KMS-11 (cell line): ENCODE data around the gene ADH6.

Source experiments
- H2AFZ ChIP-seq: fragments of 200-600 bp; sonication (generic); 2 replicates; pipeline ENCODE4 v1.6.1; 2016; ENCODE audit warnings: antibody characterized with exemption, mixed run types, low read depth
- H3K27ac ChIP-seq: fragments of 200-600 bp; sonication (generic); 2 replicates; pipeline ENCODE4 v1.6.1; 2016; ENCODE audit warnings: mild to moderate bottlenecking, mixed run types
- H3K27me3 ChIP-seq: fragments of 200-600 bp; sonication (generic); 2 replicates; pipeline ENCODE4 v1.6.1; 2017; ENCODE audit warnings: mild to moderate bottlenecking, low read depth, mixed run types, moderate library complexity; ENCODE audit not compliant: insufficient read depth
- H3K36me3 ChIP-seq: fragments of 200-600 bp; sonication (generic); 2 replicates; pipeline ENCODE4 v1.6.1; 2017; ENCODE audit warnings: mild to moderate bottlenecking, mixed run types; ENCODE audit not compliant: insufficient read depth
- H3K4me1 ChIP-seq: fragments of 200-600 bp; sonication (generic); 2 replicates; pipeline ENCODE4 v1.6.1; 2016; ENCODE audit warnings: mild to moderate bottlenecking, low read depth, mixed run types; ENCODE audit not compliant: poor library complexity, severe bottlenecking
- H3K4me2 ChIP-seq: fragments of 200-600 bp; sonication (generic); 2 replicates; pipeline ENCODE4 v1.7.0; 2016; ENCODE audit warnings: mild to moderate bottlenecking, mixed run types
- H3K4me3 ChIP-seq: fragments of 200-600 bp; sonication (generic); IDR thresholded peaks from 2 replicates; pipeline ENCODE4 v1.6.1; 2017; ENCODE audit warnings: low read depth, low read length, mixed read lengths; ENCODE audit not compliant: insufficient read depth
- H3K79me2 ChIP-seq: fragments of 200-600 bp; sonication (generic); 2 replicates; pipeline ENCODE4 v1.6.1; 2016; ENCODE audit warnings: low read depth, mixed run types; ENCODE audit not compliant: insufficient read depth
- H3K9ac ChIP-seq: fragments of 200-600 bp; sonication (generic); 2 replicates; pipeline ENCODE4 v1.6.1; 2016; ENCODE audit warnings: mild to moderate bottlenecking, mixed run types
- H4K20me1 ChIP-seq: fragments of 200-600 bp; sonication (generic); 2 replicates; pipeline ENCODE4 v1.6.1; 2016; ENCODE audit warnings: mild to moderate bottlenecking, mixed run types; ENCODE audit not compliant: insufficient read depth
- CTCF ChIP-seq: fragments of 200-600 bp; sonication (generic); conservative IDR thresholded peaks from 2 replicates; pipeline ENCODE4 v1.6.1; 2017; ENCODE audit warnings: low read depth, mild to moderate bottlenecking, antibody characterized with exemption, low read length, moderate library complexity, mixed read lengths

ADH6 gene

GRCh38 chr4:99186029-99186428 is 33.0 kb downstream of the ADH6 start:
- Histone ChIP-seq H2AFZ (no peak overlapping the region), H3K27me3 (no peaks in the 10 kb centered on the region), H3K4me2 (no peak overlapping the region), H3K9ac (no peak overlapping the region), H3K4me1 (no peaks in the 10 kb centered on the region), H3K4me3 (no peak overlapping the region), H3K27ac (no peak overlapping the region), H4K20me1 (no peaks in the 10 kb centered on the region), H3K79me2 (no peaks in the 10 kb centered on the region), H3K36me3 (no peaks in the 10 kb centered on the region)
- TF ChIP-seq CTCF: no peak

- Histone ChIP-seq H3K4me3 (no peak overlapping the region), H3K4me1 (no peaks in the 10 kb centered on the region), H3K4me2 (no peak overlapping the region), H4K20me1 (no peaks in the 10 kb centered on the region), H2AFZ (no peak overlapping the region), H3K9ac (no peak overlapping the region), H3K36me3 (no peaks in the 10 kb centered on the region), H3K27ac (no peak overlapping the region), H3K27me3 (no peaks in the 10 kb centered on the region), H3K79me2 (no peaks in the 10 kb centered on the region)
- no peak for TF ChIP-seq CTCF
Measured at GRCh38 chr4:99185581-99185980, 33.5 kb downstream of the ADH6 start.

- Histone ChIP-seq H3K4me3 (no peak overlapping the region), H3K4me1 (no peaks in the 10 kb centered on the region), H3K79me2 (no peaks in the 10 kb centered on the region)
Measured at GRCh38 chr4:99180382-99181070, 38.5 kb downstream of the ADH6 start.

GRCh38 chr4:99179626-99180025 is 39.4 kb downstream of the ADH6 start:
- no peaks in the 10 kb centered on the region for H3K4me1 ChIP-seq
- no peaks in the 10 kb centered on the region for H4K20me1 ChIP-seq
- no peak for TF ChIP-seq CTCF
- no peak overlapping the region for H2AFZ ChIP-seq
- H3K4me3 ChIP-seq: no peak overlapping the region
- no peaks in the 10 kb centered on the region for H3K36me3 ChIP-seq
- H3K79me2 ChIP-seq: no peaks in the 10 kb centered on the region
- H3K9ac ChIP-seq: no peak overlapping the region
- H3K27me3 ChIP-seq: no peaks in the 10 kb centered on the region
- no peak overlapping the region for H3K27ac ChIP-seq
- no peak overlapping the region for H3K4me2 ChIP-seq

More at GRCh38 chr4:99180382-99181070, 38.5 kb downstream of the ADH6 start:
- no peak overlapping the region for H3K9ac ChIP-seq
- no peaks in the 10 kb centered on the region for H3K27me3 ChIP-seq
- no peaks in the 10 kb centered on the region for H3K36me3 ChIP-seq
- no peak overlapping the region for H3K27ac ChIP-seq
- H3K4me2 ChIP-seq: no peak overlapping the region
- H2AFZ ChIP-seq: no peak overlapping the region
- no peaks in the 10 kb centered on the region for H4K20me1 ChIP-seq
- TF ChIP-seq CTCF: no peak
